Left lobe of liver (tissue), 2 donors: ENCODE measurements around the gene CACNA1C. TPM values are rescaled to one million over a fixed set of nuclear protein-coding genes. Genes with fewer than 3 reads are reported as not detected.

Source experiments
- ATAC-seq: fragments of 200-7000 bp; cut with Tn5 transposase; one replicate; pipeline ENCODE4 v1.9.1; 2020; ENCODE audit warnings: mild to moderate bottlenecking, moderate library complexity
- DNase-seq: peaks from one replicate; pipeline ENCODE4 v3.0.0-alpha.2; 2020; ENCODE audit warnings: low spot score
- total RNA-seq: library from RNA; stranded (reverse); gene quantifications from one replicate; pipeline ENCODE4 v1.2.1, GENCODE V29; 2021
- donor health status: DM: no; HTN: no; CAD: no; lungs with moderate emphysema.
- donor health status: DM: no; HTN: yes; CAD: no.

The CACNA1C gene
- total RNA-seq, 1 donor from 2014 or later: 0.83 TPM

GRCh38 chr12:2351161-2351560 lies 298.4 kb downstream of the CACNA1C start:
- ATAC-seq (no peak), DNase-seq (no peak)

GRCh38 chr12:2352203-2352602 lies 299.4 kb downstream of the CACNA1C start:
- DNase-seq (no peak), ATAC-seq (no peak)

- DNase-seq (no peak), ATAC-seq (no peak)
These were observed 300.5 kb downstream of the CACNA1C start for GRCh38 chr12:2353281-2353680.

- DNase-seq (no peak), ATAC-seq (no peak)
These were observed 300.9 kb downstream of the CACNA1C start for GRCh38 chr12:2353691-2354090.

GRCh38 chr12:2354151-2354991 lies 301.6 kb downstream of the CACNA1C start:
- ATAC-seq: no peak
- DNase-seq: no peak

- DNase-seq: no peak
- no peak for ATAC-seq
These were observed 302.4 kb downstream of the CACNA1C start for GRCh38 chr12:2355198-2355597.

GRCh38 chr12:2355604-2356003 lies 302.8 kb downstream of the CACNA1C start:
- DNase-seq (no peak), ATAC-seq (no peak)

GRCh38 chr12:2356601-2357125 lies 303.9 kb downstream of the CACNA1C start:
- ATAC-seq (no peak), DNase-seq (no peak)

- DNase-seq (no peak), ATAC-seq (peak; percentile 20)
These were observed 306.3 kb downstream of the CACNA1C start for GRCh38 chr12:2358986-2359658.

- ATAC-seq (no peak), DNase-seq (no peak)
These were observed 307.2 kb downstream of the CACNA1C start for GRCh38 chr12:2359725-2360629.

- DNase-seq (no peak), ATAC-seq (no peak)
These were observed 307.9 kb downstream of the CACNA1C start for GRCh38 chr12:2360630-2361170.

- no peak for ATAC-seq
- no peak for DNase-seq
These were observed 311.2 kb downstream of the CACNA1C start for GRCh38 chr12:2363836-2364609.

- no peak for ATAC-seq
- DNase-seq: no peak
These were observed 311.9 kb downstream of the CACNA1C start for GRCh38 chr12:2364631-2365051.

GRCh38 chr12:2366711-2367110 lies 313.9 kb downstream of the CACNA1C start:
- ATAC-seq (no peak), DNase-seq (no peak)

GRCh38 chr12:2372178-2372577 lies 319.4 kb downstream of the CACNA1C start:
- ATAC-seq (no peak), DNase-seq (no peak)

GRCh38 chr12:2372735-2373134 lies 319.9 kb downstream of the CACNA1C start:
- ATAC-seq (no peak), DNase-seq (no peak)

- no peak for DNase-seq
- no peak for ATAC-seq
These were observed 320.5 kb downstream of the CACNA1C start for GRCh38 chr12:2373307-2373706.

- no peak for DNase-seq
These were observed 321.5 kb downstream of the CACNA1C start for GRCh38 chr12:2374092-2374906.

GRCh38 chr12:2375871-2376270 lies 323.1 kb downstream of the CACNA1C start:
- no peak for ATAC-seq
- DNase-seq: no peak

More at GRCh38 chr12:2374092-2374906, 321.5 kb downstream of the CACNA1C start:
- ATAC-seq: no peak
